Kidney (tissue), 14 donors: ENCODE results near the gene OR52K2. TPM values are rescaled to one million over a fixed set of nuclear protein-coding genes. Genes with fewer than 3 reads are reported as not detected.

Source experiments
- DNase-seq, 5 donors: peaks; one replicate each; pipeline ENCODE4 v3.0.0-alpha.2; 2013 to 2020
- FAIRE-seq: peaks from 2 replicates; lab custom pipeline; 2012; peaks lifted over from hg19 to GRCh38; lab: Jason Lieb, UNC
- H3K27ac ChIP-seq, 2 donors: one replicate each; pipeline ENCODE4 v1.7.0; 2013; ENCODE audit warnings: low read depth in 2 of 2, low read length in 2 of 2, inconsistent platforms in 1 of 2
- H3K27me3 ChIP-seq: one replicate; pipeline ENCODE4 v1.7.1; 2013; ENCODE audit warnings: low read length, inconsistent platforms; ENCODE audit not compliant: control insufficient read depth, insufficient read depth
- H3K36me3 ChIP-seq, 3 donors: one replicate each; pipeline versions ENCODE4 v1.7.0 to v1.7.1; 2013; ENCODE audit warnings: low read length in 3 of 3, control low read depth in 1 of 3, inconsistent platforms in 1 of 3; ENCODE audit not compliant: insufficient read depth in 3 of 3, control insufficient read depth in 2 of 3
- H3K4me1 ChIP-seq, 3 donors: one replicate each; pipeline versions ENCODE4 v1.7.0 to v1.7.1; 2013; ENCODE audit warnings: low read length in 3 of 3, inconsistent platforms in 1 of 3, low read depth in 1 of 3; ENCODE audit not compliant: control insufficient read depth in 2 of 3, insufficient read depth in 2 of 3
- H3K4me3 ChIP-seq, 3 donors: one replicate each; pipeline versions ENCODE4 v1.7.0 to v1.8.1; 2013; ENCODE audit warnings: low read length in 3 of 3, control low read depth in 1 of 3, inconsistent platforms in 1 of 3
- H3K9ac ChIP-seq, 3 donors: one replicate each; pipeline versions ENCODE4 v1.7.0 to v1.7.1; 2013; ENCODE audit warnings: low read length in 3 of 3, control low read depth in 1 of 3, inconsistent platforms in 1 of 3
- H3K9me3 ChIP-seq, 3 donors: one replicate each; pipeline versions ENCODE4 v1.7.0 to v1.7.1; 2013; ENCODE audit warnings: low read length in 3 of 3, control low read depth in 1 of 3, inconsistent platforms in 1 of 3; ENCODE audit not compliant: control insufficient read depth in 2 of 3, insufficient read depth in 1 of 3
- intact Hi-C: fragments of 100-400 bp; cut with DNase I; formaldehyde crosslinking; loops from one replicate; pipeline ENCODE4 v1.11.1; 2022
- polyA plus RNA-seq: library from polyadenylated mRNA; stranded (reverse); fragments of 350-450 nt; fragmentation: Illumina TruSeq; extraction: RNeasy Lipid Tissue Mini Kit (QIAGEN cat#74804); gene quantifications from one replicate; pipeline ENCODE4 v1.2.3, GENCODE V29; 2014; ENCODE audit warnings: low read depth, low replicate concordance; ENCODE audit not compliant: insufficient read depth
- total RNA-seq: library from RNA; stranded (reverse); fragmentation: NEBNext Ultra II Directional; extraction: Animal tissue kit (Norgen Biotek cat#: 25700); gene quantifications from one replicate; pipeline ENCODE4 v1.2.1, GENCODE V29; 2021
- TF ChIP-seq, protein P1 (sequence below): IDR thresholded peaks from 3 replicates; pipeline ENCODE4 v1.5.1; 2012; ENCODE audit warnings: mild to moderate bottlenecking, moderate library complexity, borderline replicate concordance; ENCODE audit not compliant: insufficient read depth; ENCODE audit errors: extremely low read depth
- donor health status: control.
- donor health status: control.
- donor health status: control.
- donor health status: control.
- donor health status: control.
- donor health status: DM: yes; HTN: yes; CAD: no.
- donor health status: Normal renal cell carcinoma (clear cell type).

Gene OR52K2
- total and polyA plus RNA-seq, 2 donors from 2014 or later: not detected

DNA sequence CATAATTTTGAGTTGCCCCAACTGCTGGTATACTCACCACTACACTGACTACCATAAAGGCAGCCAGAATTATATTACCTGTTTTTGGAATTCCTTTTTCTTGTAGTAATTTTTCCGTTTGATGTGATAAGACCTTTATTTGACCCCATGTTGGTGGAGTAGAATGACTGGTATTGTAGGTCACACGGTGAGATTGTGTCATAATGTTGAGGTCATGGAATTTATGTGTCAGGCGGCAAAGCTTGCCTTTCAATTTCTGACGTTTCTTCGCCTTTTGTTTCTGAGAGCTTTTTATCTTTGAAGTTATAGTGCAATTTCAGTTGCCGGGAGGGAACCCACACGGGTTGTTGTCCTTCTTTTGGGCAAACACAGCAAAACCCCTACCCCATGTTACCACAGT is 46.4 kb downstream of the OR52K2 start:
- no peak overlapping the region for H3K27ac ChIP-seq
- intact Hi-C loops: no loop called here

DNA sequence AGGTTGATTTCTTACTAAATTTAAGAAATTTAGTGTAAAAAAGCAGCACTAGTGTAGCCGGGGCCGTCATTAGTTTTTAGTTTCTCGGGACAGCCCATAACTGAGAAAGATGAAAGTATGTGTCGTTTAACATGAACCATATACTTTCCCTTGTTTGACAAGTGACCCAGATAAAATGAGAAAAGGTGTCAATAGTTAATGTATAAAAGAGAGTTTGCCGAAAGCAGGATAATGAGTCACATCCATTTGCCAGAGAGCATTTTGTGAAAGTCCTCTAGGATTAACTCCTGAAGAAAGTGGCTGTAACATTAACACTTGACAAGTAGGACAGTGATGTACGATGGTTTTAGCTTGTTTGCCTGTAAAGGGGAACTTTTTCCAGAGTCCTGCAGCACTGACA is 46.9 kb downstream of the OR52K2 start:
- H3K4me1 ChIP-seq: no peaks in the 10 kb centered on the region
- no peak overlapping the region for H3K9ac ChIP-seq
- intact Hi-C loops: no loop called here
- no peaks in the 10 kb centered on the region for H3K9me3 ChIP-seq
- H3K36me3 ChIP-seq: no peaks in the 10 kb centered on the region
- DNase-seq (no peak), FAIRE-seq (no peak)
- no peak overlapping the region for H3K4me3 ChIP-seq
- no peaks in the 10 kb centered on the region for H3K27me3 ChIP-seq
- TF ChIP-seq, protein P1, sequence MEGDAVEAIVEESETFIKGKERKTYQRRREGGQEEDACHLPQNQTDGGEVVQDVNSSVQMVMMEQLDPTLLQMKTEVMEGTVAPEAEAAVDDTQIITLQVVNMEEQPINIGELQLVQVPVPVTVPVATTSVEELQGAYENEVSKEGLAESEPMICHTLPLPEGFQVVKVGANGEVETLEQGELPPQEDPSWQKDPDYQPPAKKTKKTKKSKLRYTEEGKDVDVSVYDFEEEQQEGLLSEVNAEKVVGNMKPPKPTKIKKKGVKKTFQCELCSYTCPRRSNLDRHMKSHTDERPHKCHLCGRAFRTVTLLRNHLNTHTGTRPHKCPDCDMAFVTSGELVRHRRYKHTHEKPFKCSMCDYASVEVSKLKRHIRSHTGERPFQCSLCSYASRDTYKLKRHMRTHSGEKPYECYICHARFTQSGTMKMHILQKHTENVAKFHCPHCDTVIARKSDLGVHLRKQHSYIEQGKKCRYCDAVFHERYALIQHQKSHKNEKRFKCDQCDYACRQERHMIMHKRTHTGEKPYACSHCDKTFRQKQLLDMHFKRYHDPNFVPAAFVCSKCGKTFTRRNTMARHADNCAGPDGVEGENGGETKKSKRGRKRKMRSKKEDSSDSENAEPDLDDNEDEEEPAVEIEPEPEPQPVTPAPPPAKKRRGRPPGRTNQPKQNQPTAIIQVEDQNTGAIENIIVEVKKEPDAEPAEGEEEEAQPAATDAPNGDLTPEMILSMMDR: no peak
- no peak overlapping the region for H3K27ac ChIP-seq

More for the DNA sequence above, 46.4 kb downstream of the OR52K2 start:
- Histone ChIP-seq H3K27me3 (no peaks in the 10 kb centered on the region), H3K9me3 (no peaks in the 10 kb centered on the region), H3K4me3 (no peak overlapping the region), H3K36me3 (no peaks in the 10 kb centered on the region), H3K4me1 (no peaks in the 10 kb centered on the region), H3K9ac (no peak overlapping the region)
- FAIRE-seq (no peak), DNase-seq (no peak)
- TF ChIP-seq, protein P1: no peak

DNA sequence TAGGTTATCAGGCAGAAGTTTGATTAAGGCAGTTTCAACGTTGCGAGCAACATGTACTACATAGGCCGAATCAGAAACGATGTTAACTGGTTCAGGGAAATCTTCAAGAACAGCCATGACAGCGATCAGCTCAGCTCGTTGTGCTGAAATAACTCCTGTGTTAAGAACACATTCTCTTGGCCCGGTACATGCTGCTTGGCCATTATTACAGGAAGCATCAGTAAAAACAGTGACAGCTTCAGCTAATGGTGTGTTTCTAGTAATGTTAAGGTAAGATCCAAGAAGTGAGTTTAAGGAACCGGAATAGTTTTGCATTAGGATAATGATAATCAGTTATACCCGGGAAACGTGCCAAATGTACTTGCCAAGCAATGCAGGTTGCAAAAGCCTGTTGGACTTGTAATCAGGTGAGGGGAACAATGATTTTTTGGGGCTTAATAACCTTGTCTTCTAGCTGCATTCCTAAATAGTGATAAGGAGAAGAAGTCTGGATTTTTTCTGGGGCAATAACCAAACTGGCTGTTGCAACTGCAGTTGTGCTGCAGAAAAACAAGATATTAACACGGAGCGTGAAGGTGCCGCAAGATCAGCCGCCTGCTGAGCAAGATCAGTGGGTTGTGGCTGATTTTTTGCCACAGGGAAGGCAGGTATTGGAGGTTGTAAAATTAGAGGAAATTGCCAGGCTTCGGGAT is 47.6 kb downstream of the OR52K2 start:
- intact Hi-C loops: no loop called here
- no peak for FAIRE-seq
- Histone ChIP-seq H3K4me3 (no peak overlapping the region), H3K4me1 (no peaks in the 10 kb centered on the region), H3K27me3 (no peaks in the 10 kb centered on the region), H3K9me3 (no peaks in the 10 kb centered on the region), H3K27ac (no peak overlapping the region), H3K36me3 (no peaks in the 10 kb centered on the region), H3K9ac (no peak overlapping the region)
- DNase-seq: peak in 2 of 5 donors; percentile 17 to 26
- TF ChIP-seq, protein P1: no peak

Other genes with a start within 250 kb of the OR52K2 start
- not detected for gene OR52B4, start 80.9 kb upstream of the OR52K2 start, total RNA-seq
- not detected for gene OR52B4, start 80.9 kb upstream of the OR52K2 start, polyA plus RNA-seq
- gene TRIM21, start 55.6 kb upstream of the OR52K2 start, total RNA-seq: 23.5 TPM
- gene TRIM21, start 55.6 kb upstream of the OR52K2 start, polyA plus RNA-seq: 23.1 TPM
- gene OR52K1, start 33.4 kb downstream of the OR52K2 start, total RNA-seq: not detected
- not detected for gene OR52K1, start 33.4 kb downstream of the OR52K2 start, polyA plus RNA-seq
- gene OR52M1, start 95.9 kb downstream of the OR52K2 start, total RNA-seq: not detected
- not detected for gene OR52M1, start 95.9 kb downstream of the OR52K2 start, polyA plus RNA-seq
- gene OR52I2, start 132.4 kb downstream of the OR52K2 start, total RNA-seq: not detected
- gene OR52I2, start 132.4 kb downstream of the OR52K2 start, polyA plus RNA-seq: not detected
- not detected for gene OR52I1, start 144.7 kb downstream of the OR52K2 start, total RNA-seq
- gene OR52I1, start 144.7 kb downstream of the OR52K2 start, polyA plus RNA-seq: not detected
- 18.3 TPM for gene TRIM68, start 158.9 kb downstream of the OR52K2 start, total RNA-seq
- 11.3 TPM for gene TRIM68, start 158.9 kb downstream of the OR52K2 start, polyA plus RNA-seq
- not detected for gene OR51D1, start 188.2 kb downstream of the OR52K2 start, total RNA-seq
- gene OR51D1, start 188.2 kb downstream of the OR52K2 start, polyA plus RNA-seq: not detected
- gene OR51E1, start 194.7 kb downstream of the OR52K2 start, total RNA-seq: 1.4 TPM
- 1.7 TPM for gene OR51E1, start 194.7 kb downstream of the OR52K2 start, polyA plus RNA-seq
- 1.2 TPM for gene OR51E2, start 248.6 kb downstream of the OR52K2 start, total RNA-seq
- gene OR51E2, start 248.6 kb downstream of the OR52K2 start, polyA plus RNA-seq: 0.95 TPM